ENCODE results near the gene TMEM95.

GRCh38 chr17:7374353-7374752 lies 19.4 kb downstream of the TMEM95 start:
- no peak for TF ChIP-seq TAF1 (IDR thresholded peaks at IDR 0.05; ENCODE audit: low read depth, low read length)
- no peak for TF ChIP-seq MAFK (IDR thresholded peaks at IDR 0.05; ENCODE audit: low read depth, low read length)
- no peak for TF ChIP-seq BCL11A (IDR thresholded peaks at IDR 0.05; ENCODE audit: low read depth in 2 of 2, low read length in 2 of 2)
- no peak for TF ChIP-seq EP300 (IDR thresholded peaks at IDR 0.05; ENCODE audit: borderline replicate concordance in 1 of 2, low read depth in 2 of 2, low read length in 2 of 2)
- no peak for TF ChIP-seq POLR2AphosphoS5 (IDR thresholded peaks at IDR 0.05; ENCODE audit: low read depth, low read length)
- TF ChIP-seq CTCF (IDR thresholded peaks at IDR 0.05; ENCODE audit: control extremely low read depth in 1 of 3, insufficient read depth in 1 of 3, low read depth in 1 of 3, low read length in 3 of 3), result no peak
- TF ChIP-seq EZH2 (IDR thresholded peaks at IDR 0.05; ENCODE audit: low read depth, low read length, severe bottlenecking), result no peak
- TF ChIP-seq SRF (IDR thresholded peaks at IDR 0.05; ENCODE audit: low read depth, low read length), result no peak
- TF ChIP-seq SP1 (IDR thresholded peaks at IDR 0.05; ENCODE audit: low read depth, low read length), result no peak

Measured in H1 (cell line).